ENCODE measurements around the gene ASCC1.

GRCh38 chr10:72204724-72205123, 11.4 kb downstream of the ASCC1 start:
- TF ChIP-seq CTCF (IDR thresholded peaks at IDR 0.05) (no peak), EZH2 (IDR thresholded peaks at IDR 0.05) (no peak), EZH2phosphoT487 (IDR thresholded peaks at IDR 0.05) (no peak)

All from neural progenitor cell (in vitro differentiated cells).